Hepatocyte (in vitro differentiated cells): ENCODE results near the gene UVRAG.

Experiments
- CTCF ChIP-seq: fragments of 200-600 bp; sonication (generic); IDR thresholded peaks from 2 replicates; pipeline ENCODE4 v1.5.1; 2016; ENCODE audit warnings: antibody characterized with exemption, mild to moderate bottlenecking; ENCODE audit not compliant: poor library complexity
- EZH2 ChIP-seq: fragments of 200-600 bp; sonication (generic); IDR thresholded peaks from 2 replicates; pipeline ENCODE4 v1.6.1; 2016; ENCODE audit warnings: antibody characterized with exemption, mild to moderate bottlenecking, borderline replicate concordance
- EZH2phosphoT487 ChIP-seq: fragments of 200-600 bp; sonication (generic); IDR thresholded peaks from one replicate; pipeline ENCODE4 v1.6.1; 2018; ENCODE audit warnings: antibody characterized with exemption, mild to moderate bottlenecking, low read depth, moderate library complexity; ENCODE audit not compliant: unreplicated experiment, severe bottlenecking

DNA sequence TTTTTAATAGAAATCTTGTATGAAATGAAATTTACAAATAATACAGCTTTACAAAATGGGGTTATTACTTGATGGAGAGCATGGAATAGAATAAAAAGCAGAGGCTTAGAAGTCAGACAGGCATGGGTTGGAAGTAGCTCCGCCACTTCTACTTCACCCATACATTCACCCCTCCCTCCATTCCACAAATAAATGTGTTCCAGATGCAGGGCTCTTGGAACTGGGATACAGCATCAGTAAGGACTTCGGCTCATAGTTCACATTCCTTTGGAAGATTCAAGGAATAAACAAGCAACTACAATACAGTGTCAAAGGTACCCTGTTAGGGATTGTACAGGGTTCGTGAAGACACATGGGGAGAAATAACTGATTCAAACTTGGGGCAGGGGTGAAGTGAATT is 234.5 kb downstream of the UVRAG start:
- no peak for TF ChIP-seq CTCF
- no peak for TF ChIP-seq EZH2
- no peak for TF ChIP-seq EZH2phosphoT487
